RWPE2 (cell line): Measurements from ENCODE around the gene SMARCD3.

ENCODE experiments used
- ATAC-seq: fragments of 200-7000 bp; cut with Tn5 transposase; 3 replicates; pipeline ENCODE4 v1.9.1; 2021; ENCODE audit warnings: low read depth
- DNase-seq: peaks from one replicate; pipeline ENCODE4 v3.0.0-alpha.2; 2020; ENCODE audit warnings: low spot score
- H3K27ac ChIP-seq: fragments of 450-650 bp; 2 replicates; pipeline ENCODE4 v1.5.1; 2017; ENCODE audit warnings: mild to moderate bottlenecking; ENCODE audit not compliant: poor library complexity, severe bottlenecking
- H3K27me3 ChIP-seq: fragments of 250-450 bp; sonication (Bioruptor Pico); 2 replicates; pipeline ENCODE4 v1.5.1; 2021; ENCODE audit warnings: mild to moderate bottlenecking, moderate library complexity; ENCODE audit not compliant: insufficient read depth, poor library complexity, severe bottlenecking
- H3K36me3 ChIP-seq: fragments of 250-450 bp; sonication (Bioruptor Pico); 2 replicates; pipeline ENCODE4 v1.5.1; 2020; ENCODE audit warnings: low read depth, mild to moderate bottlenecking, moderate library complexity
- H3K4me1 ChIP-seq: fragments of 250-450 bp; sonication (Bioruptor Pico); 2 replicates; pipeline ENCODE4 v1.5.1; 2021; ENCODE audit warnings: mild to moderate bottlenecking, moderate library complexity; ENCODE audit not compliant: insufficient read depth, poor library complexity, severe bottlenecking
- H3K4me3 ChIP-seq: fragments of 250-450 bp; sonication (Bioruptor Pico); 2 replicates; pipeline ENCODE4 v1.5.1; 2021; ENCODE audit warnings: mild to moderate bottlenecking, moderate library complexity; ENCODE audit not compliant: severe bottlenecking
- H3K9me3 ChIP-seq: fragments of 250-450 bp; sonication (Bioruptor Pico); 2 replicates; pipeline ENCODE4 v1.5.1; 2021; ENCODE audit warnings: mild to moderate bottlenecking, moderate library complexity; ENCODE audit not compliant: severe bottlenecking
- TF ChIP-seq, protein P1 (sequence below): fragments of 450-650 bp; IDR thresholded peaks from one replicate; pipeline ENCODE4 v1.5.1; 2017; ENCODE audit warnings: mild to moderate bottlenecking, moderate library complexity; ENCODE audit not compliant: poor library complexity, severe bottlenecking

Gene SMARCD3

DNA sequence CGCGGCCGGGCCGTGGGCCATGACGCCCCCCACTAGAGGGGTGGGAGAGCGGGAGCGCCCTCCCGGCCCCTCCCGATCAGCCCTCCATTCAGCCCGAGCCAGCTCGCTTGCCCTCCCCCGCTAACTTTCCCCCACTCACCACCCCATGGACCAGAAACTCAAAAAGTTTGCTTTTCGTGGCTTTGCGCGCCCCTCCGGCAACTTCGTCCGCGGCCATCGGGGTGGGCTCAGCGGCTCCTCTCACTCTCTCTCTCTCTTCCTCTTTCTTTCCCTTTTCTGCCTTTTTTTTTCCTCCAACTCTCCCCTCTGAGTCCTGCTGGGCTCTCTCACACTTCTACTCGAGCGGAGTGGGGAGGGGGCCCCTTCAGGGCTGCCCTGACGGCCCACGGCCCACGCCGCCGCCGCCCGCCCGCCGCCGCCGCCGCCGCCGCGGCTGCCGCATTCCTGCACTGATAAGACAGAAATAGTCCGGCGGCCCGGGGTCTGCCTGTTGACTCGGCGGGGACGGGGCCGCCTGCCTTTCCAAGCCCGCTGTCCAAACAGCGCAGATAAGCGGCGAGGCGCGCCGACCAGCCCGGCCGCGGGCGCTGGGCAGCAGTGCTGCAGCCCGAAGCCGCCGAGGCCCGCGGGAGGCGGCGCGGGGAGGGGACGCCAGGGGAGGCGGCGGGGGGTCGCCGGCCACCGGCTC is at the start of gene SMARCD3:
SMARCD3 (minus strand) TSS at position 349 of the 688 bp plus-strand sequence; CDS start at position 217, 132 bp downstream.
- DNase-seq = no peak
- H3K4me1 ChIP-seq = no peaks in the 10 kb centered on the region

DNA sequence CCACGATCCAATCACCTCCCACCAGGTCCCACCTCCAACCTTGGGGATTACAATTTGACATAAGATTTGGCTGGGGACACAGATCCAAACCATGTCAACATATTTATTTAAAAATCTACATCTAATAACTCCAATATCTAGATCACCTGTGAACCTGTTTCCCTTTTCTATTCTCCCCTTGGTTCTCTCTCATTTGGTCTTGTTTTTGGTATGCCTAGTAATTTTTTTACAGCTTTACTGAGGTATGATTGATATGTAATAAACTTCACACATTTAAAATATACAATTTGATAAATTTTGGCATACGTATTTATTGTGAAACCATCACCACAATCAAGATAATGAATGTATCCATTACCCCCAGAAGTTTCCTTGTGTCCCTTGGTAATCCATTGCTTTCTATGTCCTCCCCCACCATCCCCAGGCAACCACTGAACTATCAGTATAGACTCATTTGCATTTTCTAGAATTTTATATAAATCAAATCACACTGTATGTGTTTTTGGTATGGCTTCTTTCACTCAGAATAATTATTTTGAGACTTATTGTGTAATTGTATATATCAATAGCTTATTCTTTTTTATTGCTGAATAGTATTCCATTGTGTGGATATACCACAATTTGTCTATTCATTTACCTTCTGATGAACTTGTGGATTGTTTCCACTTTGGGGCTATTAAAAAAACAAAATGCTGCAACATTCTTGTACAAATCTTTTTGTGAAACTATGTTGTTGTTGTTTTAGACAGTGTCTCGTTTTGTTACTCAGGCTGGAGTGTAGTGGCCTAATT is 47.9 kb upstream of the SMARCD3 start:
- Histone ChIP-seq H3K36me3 (no peaks in the 10 kb centered on the region), H3K9me3 (no peaks in the 10 kb centered on the region), H3K27ac (no peak overlapping the region)

More for the DNA sequence above, at the start of gene SMARCD3:
- Histone ChIP-seq H3K27ac (no peak within 1 kb of the TSS), H3K27me3 (peaks cover 9% of the 10 kb centered on the region), H3K36me3 (no peaks in the 10 kb centered on the region), H3K4me3 (peak within 1 kb of the TSS; percentile 36), H3K9me3 (no peaks in the 10 kb centered on the region)
- peak; percentile 30 for ATAC-seq
- TF ChIP-seq, protein P1, sequence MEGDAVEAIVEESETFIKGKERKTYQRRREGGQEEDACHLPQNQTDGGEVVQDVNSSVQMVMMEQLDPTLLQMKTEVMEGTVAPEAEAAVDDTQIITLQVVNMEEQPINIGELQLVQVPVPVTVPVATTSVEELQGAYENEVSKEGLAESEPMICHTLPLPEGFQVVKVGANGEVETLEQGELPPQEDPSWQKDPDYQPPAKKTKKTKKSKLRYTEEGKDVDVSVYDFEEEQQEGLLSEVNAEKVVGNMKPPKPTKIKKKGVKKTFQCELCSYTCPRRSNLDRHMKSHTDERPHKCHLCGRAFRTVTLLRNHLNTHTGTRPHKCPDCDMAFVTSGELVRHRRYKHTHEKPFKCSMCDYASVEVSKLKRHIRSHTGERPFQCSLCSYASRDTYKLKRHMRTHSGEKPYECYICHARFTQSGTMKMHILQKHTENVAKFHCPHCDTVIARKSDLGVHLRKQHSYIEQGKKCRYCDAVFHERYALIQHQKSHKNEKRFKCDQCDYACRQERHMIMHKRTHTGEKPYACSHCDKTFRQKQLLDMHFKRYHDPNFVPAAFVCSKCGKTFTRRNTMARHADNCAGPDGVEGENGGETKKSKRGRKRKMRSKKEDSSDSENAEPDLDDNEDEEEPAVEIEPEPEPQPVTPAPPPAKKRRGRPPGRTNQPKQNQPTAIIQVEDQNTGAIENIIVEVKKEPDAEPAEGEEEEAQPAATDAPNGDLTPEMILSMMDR = no peak

GRCh38 chr7:151292850-151293249 is 44.4 kb upstream of the SMARCD3 start:
- TF ChIP-seq, protein P1 = no peak
- Histone ChIP-seq H3K36me3 (no peaks in the 10 kb centered on the region), H3K27ac (no peak overlapping the region), H3K9me3 (no peaks in the 10 kb centered on the region), H3K4me1 (no peaks in the 10 kb centered on the region), H3K4me3 (no peak overlapping the region), H3K27me3 (no peaks in the 10 kb centered on the region)
- no peak for DNase-seq
- ATAC-seq = no peak

More for the DNA sequence above, 47.9 kb upstream of the SMARCD3 start:
- Histone ChIP-seq H3K27me3 (no peaks in the 10 kb centered on the region), H3K4me3 (no peak overlapping the region), H3K4me1 (no peaks in the 10 kb centered on the region)
- no peak for ATAC-seq
- TF ChIP-seq, protein P1 = no peak
- no peak for DNase-seq

- H3K27ac ChIP-seq = no peak overlapping the region
- H3K4me1 ChIP-seq = no peaks in the 10 kb centered on the region
- TF ChIP-seq, protein P1 = no peak
- H3K27me3 ChIP-seq = no peaks in the 10 kb centered on the region
- ATAC-seq (peak; percentile 36; the same call in 1 of the 3 replicates), DNase-seq (no peak)
- H3K4me3 ChIP-seq = no peak overlapping the region
- H3K9me3 ChIP-seq = no peaks in the 10 kb centered on the region
- H3K36me3 ChIP-seq = no peaks in the 10 kb centered on the region
Measured at GRCh38 chr7:151291206-151291605, 42.7 kb upstream of the SMARCD3 start.
